Measurements from ENCODE around the gene PTCD2.

The PTCD2 gene

DNA sequence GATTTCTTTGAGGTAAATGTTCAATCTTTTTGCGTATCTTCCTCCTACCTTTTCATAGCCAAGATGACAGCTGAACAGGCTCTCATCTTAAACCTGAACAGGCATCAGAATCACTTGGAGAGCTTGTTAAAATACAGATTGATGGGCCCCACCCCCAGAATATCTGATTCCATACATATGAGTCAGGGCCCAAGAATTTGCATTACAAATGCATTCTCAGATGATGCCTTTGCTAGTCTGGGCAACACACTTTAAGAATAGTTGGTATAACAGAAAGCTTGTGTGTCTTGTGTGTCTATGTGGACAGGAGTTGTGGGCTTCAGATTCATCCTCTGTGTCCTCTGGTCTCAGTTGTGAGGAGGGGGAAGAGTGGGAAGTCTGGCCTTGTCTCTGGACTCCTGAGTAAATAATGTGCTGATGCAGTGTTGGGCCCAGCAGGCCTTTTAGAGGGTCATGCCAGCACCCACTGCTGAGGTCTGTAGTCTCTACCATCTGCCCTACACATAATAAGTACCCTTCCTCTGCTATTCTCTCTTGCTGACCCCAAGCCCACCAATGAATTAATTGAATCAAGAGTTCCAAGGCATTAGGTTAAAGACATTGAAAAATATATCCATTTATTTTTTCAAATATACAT lies 43.1 kb downstream of the PTCD2 start:
- no peaks in the 10 kb centered on the region for H3F3A ChIP-seq (ENCODE audit: control insufficient read depth, insufficient read depth)
- no peaks in the 10 kb centered on the region for H3K79me2 ChIP-seq (ENCODE audit: control insufficient read depth, low read length)
- no peaks in the 10 kb centered on the region for H3K27me3 ChIP-seq (ENCODE audit: control insufficient read depth, low read length)
- H3K27ac ChIP-seq (ENCODE audit: low read depth, low read length): no peak overlapping the region
- no peaks in the 10 kb centered on the region for H3K9me3 ChIP-seq (ENCODE audit: control insufficient read depth, insufficient read depth, low read length)
- H3K4me2 ChIP-seq (ENCODE audit: low read length): no peak overlapping the region
- H3K4me1 ChIP-seq (ENCODE audit: control insufficient read depth, low read length): no peaks in the 10 kb centered on the region; the same call in 1 of the 2 replicates
- H4K20me1 ChIP-seq (ENCODE audit: control insufficient read depth, insufficient read depth, low read depth, low read length): no peaks in the 10 kb centered on the region
- peaks cover 46% of the 10 kb centered on the region for H3K36me3 ChIP-seq (ENCODE audit: control insufficient read depth, low read length)
- H3K9me2 ChIP-seq (replicated peaks; ENCODE audit: control insufficient read depth, low read length): no peaks in the 10 kb centered on the region
- no peak overlapping the region for H3K4me3 ChIP-seq (ENCODE audit: low read length)
- TF ChIP-seq, protein P1, sequence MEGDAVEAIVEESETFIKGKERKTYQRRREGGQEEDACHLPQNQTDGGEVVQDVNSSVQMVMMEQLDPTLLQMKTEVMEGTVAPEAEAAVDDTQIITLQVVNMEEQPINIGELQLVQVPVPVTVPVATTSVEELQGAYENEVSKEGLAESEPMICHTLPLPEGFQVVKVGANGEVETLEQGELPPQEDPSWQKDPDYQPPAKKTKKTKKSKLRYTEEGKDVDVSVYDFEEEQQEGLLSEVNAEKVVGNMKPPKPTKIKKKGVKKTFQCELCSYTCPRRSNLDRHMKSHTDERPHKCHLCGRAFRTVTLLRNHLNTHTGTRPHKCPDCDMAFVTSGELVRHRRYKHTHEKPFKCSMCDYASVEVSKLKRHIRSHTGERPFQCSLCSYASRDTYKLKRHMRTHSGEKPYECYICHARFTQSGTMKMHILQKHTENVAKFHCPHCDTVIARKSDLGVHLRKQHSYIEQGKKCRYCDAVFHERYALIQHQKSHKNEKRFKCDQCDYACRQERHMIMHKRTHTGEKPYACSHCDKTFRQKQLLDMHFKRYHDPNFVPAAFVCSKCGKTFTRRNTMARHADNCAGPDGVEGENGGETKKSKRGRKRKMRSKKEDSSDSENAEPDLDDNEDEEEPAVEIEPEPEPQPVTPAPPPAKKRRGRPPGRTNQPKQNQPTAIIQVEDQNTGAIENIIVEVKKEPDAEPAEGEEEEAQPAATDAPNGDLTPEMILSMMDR (IDR thresholded peaks at IDR 0.05; ENCODE audit: low read depth, low read length, poor library complexity, severe bottlenecking): no peak
- no peak for TF ChIP-seq EZH2phosphoT487 (IDR thresholded peaks at IDR 0.05; ENCODE audit: borderline replicate concordance, low read length)

DNA sequence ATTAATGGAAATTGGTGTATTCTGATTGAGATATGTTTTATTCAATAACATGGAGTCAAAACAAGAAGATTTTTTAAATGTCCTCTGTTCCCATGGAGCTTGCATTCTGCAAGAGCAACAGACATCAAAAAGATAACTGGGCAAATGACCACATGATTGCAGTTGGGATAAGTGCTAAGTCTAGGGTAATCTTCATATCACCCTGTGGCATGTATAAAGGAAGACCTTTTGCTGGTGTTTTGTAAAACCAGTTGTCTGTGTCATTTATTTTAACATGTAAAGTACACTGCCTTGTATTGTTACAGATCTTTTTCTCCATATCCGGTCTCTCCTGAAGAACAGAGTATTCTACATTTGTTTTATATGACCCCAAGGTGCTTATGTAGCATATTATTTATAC lies 44.0 kb downstream of the PTCD2 start:
- Histone ChIP-seq H3K9me3 (ENCODE audit: control insufficient read depth, insufficient read depth, low read length) (no peaks in the 10 kb centered on the region), H3K4me2 (ENCODE audit: low read length) (no peak overlapping the region), H3F3A (ENCODE audit: control insufficient read depth, insufficient read depth) (no peaks in the 10 kb centered on the region), H4K20me1 (ENCODE audit: control insufficient read depth, insufficient read depth, low read depth, low read length) (no peaks in the 10 kb centered on the region), H3K27me3 (ENCODE audit: control insufficient read depth, low read length) (no peaks in the 10 kb centered on the region), H3K79me2 (ENCODE audit: control insufficient read depth, low read length) (no peaks in the 10 kb centered on the region), H3K9me2 (replicated peaks; ENCODE audit: control insufficient read depth, low read length) (no peaks in the 10 kb centered on the region), H3K4me1 (ENCODE audit: control insufficient read depth, low read length) (peaks cover under 1% of the 10 kb centered on the region; the same call in 1 of the 2 replicates), H3K27ac (ENCODE audit: low read depth, low read length) (no peak overlapping the region), H3K4me3 (ENCODE audit: low read length) (no peak overlapping the region), H3K36me3 (ENCODE audit: control insufficient read depth, low read length) (peaks cover 37% of the 10 kb centered on the region)
- TF ChIP-seq, protein P1 (IDR thresholded peaks at IDR 0.05; ENCODE audit: low read depth, low read length, poor library complexity, severe bottlenecking): no peak
- no peak for TF ChIP-seq EZH2phosphoT487 (IDR thresholded peaks at IDR 0.05; ENCODE audit: borderline replicate concordance, low read length)

- H3K4me2 ChIP-seq (ENCODE audit: low read length): no peak overlapping the region
- H3K27ac ChIP-seq (ENCODE audit: low read depth, low read length): no peak overlapping the region
- no peaks in the 10 kb centered on the region for H3K9me3 ChIP-seq (ENCODE audit: control insufficient read depth, insufficient read depth, low read length)
- TF ChIP-seq, protein P1 (IDR thresholded peaks at IDR 0.05; ENCODE audit: low read depth, low read length, poor library complexity, severe bottlenecking): no peak
- TF ChIP-seq EZH2phosphoT487 (IDR thresholded peaks at IDR 0.05; ENCODE audit: borderline replicate concordance, low read length): no peak
- H3K27me3 ChIP-seq (ENCODE audit: control insufficient read depth, low read length): no peaks in the 10 kb centered on the region
- no peaks in the 10 kb centered on the region for H3F3A ChIP-seq (ENCODE audit: control insufficient read depth, insufficient read depth)
- peaks cover 29% of the 10 kb centered on the region for H3K36me3 ChIP-seq (ENCODE audit: control insufficient read depth, low read length)
- H3K4me1 ChIP-seq (ENCODE audit: control insufficient read depth, low read length): peaks cover 8% of the 10 kb centered on the region
- H3K4me3 ChIP-seq (ENCODE audit: low read length): no peak overlapping the region
- H4K20me1 ChIP-seq (ENCODE audit: control insufficient read depth, insufficient read depth, low read depth, low read length): no peaks in the 10 kb centered on the region
- no peaks in the 10 kb centered on the region for H3K79me2 ChIP-seq (ENCODE audit: control insufficient read depth, low read length)
- H3K9me2 ChIP-seq (replicated peaks; ENCODE audit: control insufficient read depth, low read length): no peaks in the 10 kb centered on the region
Observed at GRCh38 chr5:72364951-72365350, 44.8 kb downstream of the PTCD2 start.

All from DOHH2 (cell line).